Cardiac septum (tissue), 1 donor: Measurements from ENCODE around the gene SLC25A29. TPM values are rescaled to one million over a fixed set of nuclear protein-coding genes. Genes with fewer than 3 reads are reported as not detected.
"Not testable (repeated sequence)": the region's sequence is repeated elsewhere in the genome, so short reads cannot be mapped to it uniquely, and the experiment has no call there.

Experiments
- DNase-seq: peaks from one replicate; pipeline ENCODE4 v3.0.0-alpha.2; 2020; ENCODE audit warnings: low spot score
- intact Hi-C: fragments of 100-400 bp; cut with DNase I; formaldehyde crosslinking; loops from one replicate; pipeline ENCODE4 v1.14.0; 2022
- long read RNA-seq: library from polyadenylated mRNA; unstranded; transcript quantifications from one replicate; pipeline ENCODE4 v2.0.0, GENCODE V29; 2021
- total RNA-seq: library from RNA; stranded (reverse); fragmentation: NEBNext Ultra II Directional; extraction: Animal tissue kit (Norgen Biotek cat#: 25700); gene quantifications from one replicate; pipeline ENCODE4 v1.2.1, GENCODE V29; 2021
- donor health status: DM: no; HTN: no; CAD: no.

SLC25A29 gene
- 29.3 TPM for total RNA-seq
- long read RNA-seq, full-length matches to known transcripts, result 53 of 68 reads
- long read RNA-seq, partial matches to known transcripts, result 0 of 68 reads
- long read RNA-seq, other reads (novel, unspliced or antisense), result 15 of 68 reads

- intact Hi-C loops, result no loop called here
- DNase-seq, result peak; percentile 93
Observed at GRCh38 chr14:100306101-100306997, at the start of gene SLC25A29. Gene SLC25A29 (minus strand): TSS chr14:100306444. CDS start chr14:100306232, 212 bp downstream.

GRCh38 chr14:100350986-100351385, 44.7 kb upstream of the SLC25A29 start:
- DNase-seq, result no peak
- intact Hi-C loops, result no loop called here

GRCh38 chr14:100350276-100350926, 44.2 kb upstream of the SLC25A29 start:
- intact Hi-C loops, result no loop called here
- no peak for DNase-seq

GRCh38 chr14:100348784-100349685, 42.8 kb upstream of the SLC25A29 start:
- DNase-seq, result no peak
- intact Hi-C loops, result no loop called here

- no peak for DNase-seq
- intact Hi-C loops, result no loop called here
Observed at GRCh38 chr14:100348253-100348729, 42.0 kb upstream of the SLC25A29 start.

GRCh38 chr14:100346306-100347091, 40.3 kb upstream of the SLC25A29 start:
- peak; percentile 68 for DNase-seq
- intact Hi-C loops, result no loop called here

GRCh38 chr14:100345711-100346110, 39.5 kb upstream of the SLC25A29 start:
- peak; percentile 73 for DNase-seq
- intact Hi-C loops, result no loop called here

GRCh38 chr14:100344657-100345056, 38.4 kb upstream of the SLC25A29 start:
- intact Hi-C loops, DNase-seq: not testable (repeated sequence)

- not testable (repeated sequence) for DNase-seq
Observed at GRCh38 chr14:100342826-100343225, 36.6 kb upstream of the SLC25A29 start.

GRCh38 chr14:100342195-100342594, 36.0 kb upstream of the SLC25A29 start:
- no peak for DNase-seq
- intact Hi-C loops, result no loop called here

More at GRCh38 chr14:100342826-100343225, 36.6 kb upstream of the SLC25A29 start:
- intact Hi-C loops, result not testable (repeated sequence)

GRCh38 chr14:100341301-100342031, 35.2 kb upstream of the SLC25A29 start:
- no peak for DNase-seq
- intact Hi-C loops, result loop anchor here (2.0 kb wide), 1 partner anchor 31 kb away; no protein-coding TSS in a partner anchor

GRCh38 chr14:100340423-100340813, 34.2 kb upstream of the SLC25A29 start:
- intact Hi-C loops, result loop anchor here (2.0 kb wide), 1 partner anchor 32 kb away; no protein-coding TSS in a partner anchor
- DNase-seq, result no peak

- intact Hi-C loops, result loop anchor here (2.0 kb wide), 1 partner anchor 33 kb away; no protein-coding TSS in a partner anchor
Observed at GRCh38 chr14:100339766-100340422, 33.6 kb upstream of the SLC25A29 start.

GRCh38 chr14:100336618-100337530, 30.6 kb upstream of the SLC25A29 start:
- intact Hi-C loops, result no loop called here
- peak; percentile 39 for DNase-seq

More at GRCh38 chr14:100339766-100340422, 33.6 kb upstream of the SLC25A29 start:
- DNase-seq, result no peak

GRCh38 chr14:100334904-100335303, 28.7 kb upstream of the SLC25A29 start:
- DNase-seq, result no peak
- intact Hi-C loops, result no loop called here

GRCh38 chr14:100333827-100334226, 27.6 kb upstream of the SLC25A29 start:
- intact Hi-C loops, result no loop called here
- no peak for DNase-seq
